T-cell (primary cell): ENCODE measurements around the gene MSL3B.

ENCODE experiments used
- ATAC-seq, 4 experiments: fragments of 200-7000 bp in 3 of 4; fragments of 150-1000 bp in 1 of 4; cut with Tn5 transposase; replicated peaks in 1 of 4; 1 replicate in 3 of 4; 2 replicates in 1 of 4; pipeline ENCODE4 v1.10.0; 2021; ENCODE audit warnings: moderate library complexity in 3 of 4, mild to moderate bottlenecking in 2 of 4, moderate number of reproducible peaks in 1 of 4
- CTCF ChIA-PET, 2 donors: fragments of 300-600 bp; sonication (Branson Sonifier 250); formaldehyde crosslinking; loops; one replicate each; lab custom pipeline; 2022; ENCODE audit warnings: antibody characterized with exemption in 2 of 2; lab: Charles Lee
- POLR2A ChIA-PET, 2 donors: fragments of 300-600 bp; sonication (Branson Sonifier 250); formaldehyde crosslinking; loops; one replicate each; lab custom pipeline; 2022; ENCODE audit warnings: antibody characterized with exemption in 2 of 2; lab: Charles Lee
- DNase-seq, 35 experiments: peaks; one replicate each; pipeline versions ENCODE4 v3.0.0 to v3.0.0-alpha.2; 2013 to 2023
- H3K27ac ChIP-seq: one replicate; pipeline ENCODE4 v1.5.1; 2013; ENCODE audit warnings: low read length
- H3K27me3 ChIP-seq, 2 experiments: replicated peaks in 1 of 2; 1 replicate in 1 of 2; 2 replicates in 1 of 2; pipeline versions ENCODE4 v1.6.1 to v1.7.0; 2013; ENCODE audit warnings: low read length in 1 of 2, mixed read lengths in 1 of 2; ENCODE audit not compliant: control insufficient read depth in 2 of 2, insufficient read depth in 2 of 2; ENCODE audit errors: extremely low read depth in 1 of 2
- H3K36me3 ChIP-seq, 2 donors: 1 replicate in 1 of 2; 2 replicates in 1 of 2; pipeline versions ENCODE4 v1.6.1 to v1.7.0; 2013; ENCODE audit warnings: low read length in 1 of 2; ENCODE audit not compliant: control insufficient read depth in 2 of 2, insufficient read depth in 1 of 2; ENCODE audit errors: extremely low read depth in 1 of 2
- H3K4me1 ChIP-seq, 2 experiments: 1 replicate in 1 of 2; 2 replicates in 1 of 2; pipeline versions ENCODE4 v1.6.1 to v1.7.0; 2013; ENCODE audit warnings: low read length in 2 of 2, mixed read lengths in 1 of 2; ENCODE audit not compliant: insufficient read depth in 2 of 2, control insufficient read depth in 1 of 2; ENCODE audit errors: extremely low read depth in 1 of 2
- H3K4me3 ChIP-seq, 2 donors: 1 replicate in 1 of 2; 2 replicates in 1 of 2; pipeline versions ENCODE4 v1.5.1 to v1.7.0; 2013; ENCODE audit warnings: mild to moderate bottlenecking in 2 of 2, low read length in 1 of 2, moderate library complexity in 1 of 2; ENCODE audit not compliant: control insufficient read depth in 1 of 2; ENCODE audit errors: extremely low read depth in 1 of 2
- H3K9me3 ChIP-seq: 2 replicates; pipeline ENCODE4 v1.7.0; 2013
- H3K27ac Mint-ChIP-seq, 2 donors: one replicate each; pipeline ENCODE4 v1.8.0; 2020 to 2021; ENCODE audit warnings: mild to moderate bottlenecking in 2 of 2, mixed read lengths in 2 of 2
- H3K27me3 Mint-ChIP-seq, 2 donors: one replicate each; pipeline ENCODE4 v1.8.0; 2021 to 2022; ENCODE audit warnings: mixed read lengths in 2 of 2
- H3K36me3 Mint-ChIP-seq: one replicate; pipeline ENCODE4 v1.8.0; 2021; ENCODE audit warnings: mixed read lengths
- H3K4me1 Mint-ChIP-seq, 3 donors: one replicate each; pipeline ENCODE4 v1.8.0; 2020 to 2022; ENCODE audit warnings: mixed read lengths in 3 of 3, mild to moderate bottlenecking in 1 of 3
- H3K4me3 Mint-ChIP-seq, 3 donors: one replicate each; pipeline ENCODE4 v1.8.0; 2020 to 2022; ENCODE audit warnings: mild to moderate bottlenecking in 3 of 3, mixed read lengths in 3 of 3, moderate library complexity in 3 of 3
- H3K9me3 Mint-ChIP-seq, 3 donors: one replicate each; pipeline ENCODE4 v1.8.0; 2020 to 2022; ENCODE audit warnings: mixed read lengths in 3 of 3
- WGBS: methylation state at CpG from one replicate; pipeline ENCODE4 v1.1.5; 2013; ENCODE audit warnings: missing lambda C conversion rate; ENCODE audit not compliant: insufficient coverage; 5-methylcytosine and 5-hydroxymethylcytosine counted together

MSL3B gene

GRCh38 chr2:233838251-233838650, 29.9 kb downstream of the MSL3B start:
- no peaks in the 10 kb centered on the region for H3K27me3 Mint-ChIP-seq
- Histone ChIP-seq H3K9me3 (no peaks in the 10 kb centered on the region), H3K27ac (no peak overlapping the region), H3K36me3 (no peaks in the 10 kb centered on the region), H3K4me3 (no peak overlapping the region), H3K27me3 (no peaks in the 10 kb centered on the region), H3K4me1 (peaks cover 0 to 9% of the 10 kb centered on the region in 2 experiments)
- H3K36me3 Mint-ChIP-seq, result no peaks in the 10 kb centered on the region
- ATAC-seq (no peak), DNase-seq (no peak)
- 97% methylated on average over 5 of the region's 7 CpGs for WGBS
- H3K4me1 Mint-ChIP-seq, result peaks cover 0 to 1% (median 0%) of the 10 kb centered on the region in 3 donors
- no peaks in the 10 kb centered on the region for H3K9me3 Mint-ChIP-seq
- POLR2A ChIA-PET, result no interaction called here
- H3K4me3 Mint-ChIP-seq, result no peak overlapping the region
- CTCF ChIA-PET, result interaction anchor here in 1 of 2 donors (0.6 kb wide), 1 partner anchor 371 kb away, joined by 7 read pairs; no protein-coding TSS in a partner anchor
- no peak overlapping the region for H3K27ac Mint-ChIP-seq

DNA sequence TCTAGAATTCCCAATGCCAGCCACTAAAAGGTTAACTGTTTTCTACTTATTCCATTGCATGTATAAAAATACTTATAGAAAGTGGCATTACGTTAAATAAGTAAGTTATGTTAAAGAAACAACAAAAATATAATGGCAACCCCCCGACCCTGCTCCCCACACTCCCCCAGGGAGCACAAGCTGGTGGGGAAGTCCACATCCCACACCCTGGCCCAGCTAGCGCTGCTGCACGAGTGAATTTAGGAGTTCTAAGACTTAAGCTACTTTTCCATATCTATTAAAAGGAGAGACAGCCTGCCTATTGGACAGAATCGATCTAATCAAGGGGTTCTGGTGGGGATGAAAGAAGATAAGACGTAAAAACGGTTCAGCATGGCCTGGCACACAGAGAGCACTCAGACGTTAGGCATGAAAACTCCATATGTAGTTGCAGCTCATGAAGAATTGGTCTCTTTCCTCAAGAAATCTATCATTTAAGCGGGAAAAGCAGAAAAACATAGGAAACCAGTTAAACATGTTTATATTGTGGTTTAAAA, 30.4 kb downstream of the MSL3B start:
- DNase-seq (no peak), ATAC-seq (no peak)
- Histone ChIP-seq H3K27ac (no peak overlapping the region), H3K4me3 (no peak overlapping the region), H3K36me3 (no peaks in the 10 kb centered on the region), H3K9me3 (no peaks in the 10 kb centered on the region), H3K27me3 (no peaks in the 10 kb centered on the region), H3K4me1 (peaks cover 0 to 9% of the 10 kb centered on the region in 2 experiments)
- Mint-ChIP-seq H3K4me3 (no peak overlapping the region), H3K4me1 (peaks cover 0 to 1% (median 0%) of the 10 kb centered on the region in 3 donors), H3K36me3 (no peaks in the 10 kb centered on the region), H3K9me3 (no peaks in the 10 kb centered on the region), H3K27me3 (no peaks in the 10 kb centered on the region), H3K27ac (no peak overlapping the region)
- no CpG with 5 or more reads among the region's 9 CpGs for WGBS
- ChIA-PET CTCF (no interaction called here), POLR2A (no interaction called here)

- ChIA-PET CTCF (no interaction called here), POLR2A (no interaction called here)
- no peaks in the 10 kb centered on the region for H3K9me3 Mint-ChIP-seq
- no peak for ATAC-seq
- H3K4me3 Mint-ChIP-seq, result no peak overlapping the region
- Histone ChIP-seq H3K4me3 (no peak overlapping the region), H3K27ac (no peak overlapping the region), H3K36me3 (no peaks in the 10 kb centered on the region), H3K27me3 (no peaks in the 10 kb centered on the region), H3K4me1 (peaks cover 0 to 9% of the 10 kb centered on the region in 2 experiments), H3K9me3 (no peaks in the 10 kb centered on the region)
- DNase-seq, result no peak
- no peak overlapping the region for H3K27ac Mint-ChIP-seq
- WGBS, result no CpG with 5 or more reads among the region's 7 CpGs
- no peaks in the 10 kb centered on the region for H3K27me3 Mint-ChIP-seq
- H3K36me3 Mint-ChIP-seq, result no peaks in the 10 kb centered on the region
- peaks cover 0 to 1% (median 0%) of the 10 kb centered on the region in 3 donors for H3K4me1 Mint-ChIP-seq
These were observed 31.8 kb downstream of the MSL3B start for GRCh38 chr2:233836359-233836758.

GRCh38 chr2:233835230-233836186, 32.7 kb downstream of the MSL3B start:
- no peak overlapping the region for H3K4me3 ChIP-seq
- H3K9me3 ChIP-seq, result no peaks in the 10 kb centered on the region
- Mint-ChIP-seq H3K27ac (no peak overlapping the region), H3K4me3 (no peak overlapping the region), H3K36me3 (no peaks in the 10 kb centered on the region), H3K4me1 (peaks cover 0 to 1% (median 0%) of the 10 kb centered on the region in 3 donors), H3K9me3 (no peaks in the 10 kb centered on the region), H3K27me3 (no peaks in the 10 kb centered on the region)
- WGBS, result 98% methylated on average over 6 of the region's 14 CpGs
- no peaks in the 10 kb centered on the region for H3K27me3 ChIP-seq
- CTCF ChIA-PET, result no interaction called here
- peaks cover 0 to 9% of the 10 kb centered on the region in 2 experiments for H3K4me1 ChIP-seq
- DNase-seq (no peak), ATAC-seq (no peak)
- no peaks in the 10 kb centered on the region for H3K36me3 ChIP-seq
- H3K27ac ChIP-seq, result no peak overlapping the region
- POLR2A ChIA-PET, result no interaction called here

GRCh38 chr2:233833345-233833744, 34.8 kb downstream of the MSL3B start:
- ChIA-PET CTCF (no interaction called here), POLR2A (no interaction called here)
- H3K36me3 ChIP-seq, result no peaks in the 10 kb centered on the region
- no peaks in the 10 kb centered on the region for H3K27me3 ChIP-seq
- no peak overlapping the region for H3K27ac Mint-ChIP-seq
- no peaks in the 10 kb centered on the region for H3K27me3 Mint-ChIP-seq
- no peak overlapping the region for H3K4me3 Mint-ChIP-seq
- peaks cover 0 to 7% of the 10 kb centered on the region in 2 experiments for H3K4me1 ChIP-seq
- no peaks in the 10 kb centered on the region for H3K9me3 Mint-ChIP-seq
- no peaks in the 10 kb centered on the region for H3K36me3 Mint-ChIP-seq
- no peak for DNase-seq
- no peak overlapping the region for H3K4me3 ChIP-seq
- H3K27ac ChIP-seq, result no peak overlapping the region
- H3K9me3 ChIP-seq, result no peaks in the 10 kb centered on the region
- WGBS, result 91% methylated on average over 7 of the region's 10 CpGs
- H3K4me1 Mint-ChIP-seq, result peaks cover 0 to 1% (median 0%) of the 10 kb centered on the region in 3 donors
- no peak for ATAC-seq

DNA sequence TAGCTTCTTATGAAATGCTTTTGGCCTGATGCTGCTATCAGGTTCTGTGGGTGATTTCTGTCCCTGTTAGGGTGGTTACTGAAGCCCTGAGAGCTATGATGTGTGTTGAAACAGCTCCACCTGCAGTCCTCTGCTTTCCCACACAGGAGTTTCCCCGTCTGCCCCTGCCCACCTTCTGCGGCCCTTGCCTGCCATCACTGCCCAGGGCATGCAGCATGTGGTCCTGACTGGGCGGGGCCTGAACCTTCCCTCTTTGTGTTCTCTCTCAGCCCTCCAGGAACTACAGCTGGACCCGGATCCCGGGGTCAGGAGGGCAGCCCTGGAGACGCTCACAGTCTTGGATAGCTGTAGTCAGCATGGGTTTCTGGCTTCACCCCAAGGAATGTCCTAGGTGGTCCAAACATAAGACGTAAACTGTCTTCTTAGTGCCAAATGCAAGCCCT, 35.3 kb downstream of the MSL3B start:
- ATAC-seq (no peak), DNase-seq (no peak)
- Mint-ChIP-seq H3K9me3 (no peaks in the 10 kb centered on the region), H3K27ac (no peak overlapping the region), H3K4me3 (no peak overlapping the region), H3K36me3 (no peaks in the 10 kb centered on the region), H3K4me1 (no peaks in the 10 kb centered on the region), H3K27me3 (no peaks in the 10 kb centered on the region)
- Histone ChIP-seq H3K9me3 (no peaks in the 10 kb centered on the region), H3K27me3 (no peaks in the 10 kb centered on the region), H3K27ac (no peak overlapping the region), H3K4me1 (peaks cover 0 to 2% of the 10 kb centered on the region in 2 experiments), H3K36me3 (no peaks in the 10 kb centered on the region), H3K4me3 (no peak overlapping the region)
- CTCF ChIA-PET, result no interaction called here
- POLR2A ChIA-PET, result no interaction called here
- 86% methylated on average over 5 of the region's 7 CpGs for WGBS
